Fibroblast of pulmonary artery (primary cell): Measurements from ENCODE around the gene HSBP1.
A peak's percentile ranks its signal among the peaks of the same experiment; 100 is the strongest.

Source experiments
- DNase-seq: peaks from one replicate; pipeline ENCODE4 v3.0.0-alpha.2; 2010; ENCODE audit warnings: low read depth
- H3K4me3 ChIP-seq: replicated peaks from 2 replicates; pipeline ENCODE4 v1.5.1; 2011; ENCODE audit warnings: low read depth, mild to moderate bottlenecking, control low read depth, low read length, moderate library complexity
- CTCF ChIP-seq: IDR thresholded peaks from 2 replicates; pipeline ENCODE4 v1.5.1; 2011; ENCODE audit warnings: mild to moderate bottlenecking, control low read depth, low read length, inconsistent platforms; ENCODE audit errors: missing control alignments

HSBP1 gene

DNA sequence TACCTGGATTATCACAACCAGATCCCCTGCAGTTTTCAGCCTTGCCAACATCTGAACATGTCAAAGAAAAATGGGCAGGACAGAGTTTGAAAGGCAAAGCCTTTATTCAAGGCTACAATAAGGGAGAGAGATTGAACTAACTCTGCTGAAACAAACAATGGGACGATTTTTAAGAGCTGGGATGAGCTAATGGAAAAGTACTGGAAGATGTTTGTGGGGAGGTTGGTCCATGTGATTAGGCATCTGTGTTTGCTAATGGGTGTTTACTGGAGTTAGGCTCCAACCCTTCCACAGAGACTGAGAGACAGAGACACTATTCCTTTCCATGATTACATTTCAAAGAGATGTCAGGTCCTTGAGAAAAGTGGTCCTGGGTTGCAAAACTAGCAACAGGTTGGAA, 35.0 kb upstream of the HSBP1 start:
- TF ChIP-seq CTCF, result no peak
- no peak for DNase-seq
- no peak overlapping the region for H3K4me3 ChIP-seq

- DNase-seq, result no peak
- no peak overlapping the region for H3K4me3 ChIP-seq
- no peak for TF ChIP-seq CTCF
Observed at GRCh38 chr16:83774066-83774465, 33.7 kb upstream of the HSBP1 start.

DNA sequence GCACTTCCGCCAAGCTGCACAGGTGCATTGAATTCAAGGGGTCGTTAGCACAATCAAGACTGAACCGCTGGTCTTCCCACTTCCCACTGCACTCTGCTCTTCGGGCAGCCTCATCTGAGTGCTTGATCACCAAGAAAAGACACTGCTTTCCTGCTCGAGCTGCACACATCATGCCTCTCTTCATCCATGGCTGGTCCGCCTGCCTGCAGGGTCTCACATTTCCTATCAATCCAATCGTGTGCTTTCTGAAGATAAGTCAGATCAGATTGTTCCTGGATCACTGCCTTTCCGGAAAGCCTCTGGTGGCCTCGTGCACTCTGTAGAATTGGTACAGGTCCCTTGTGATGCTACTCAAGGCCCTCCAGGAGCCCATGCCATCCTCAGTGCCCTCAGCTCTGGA, 30.8 kb upstream of the HSBP1 start:
- H3K4me3 ChIP-seq, result no peak overlapping the region
- no peak for DNase-seq
- TF ChIP-seq CTCF, result no peak

DNA sequence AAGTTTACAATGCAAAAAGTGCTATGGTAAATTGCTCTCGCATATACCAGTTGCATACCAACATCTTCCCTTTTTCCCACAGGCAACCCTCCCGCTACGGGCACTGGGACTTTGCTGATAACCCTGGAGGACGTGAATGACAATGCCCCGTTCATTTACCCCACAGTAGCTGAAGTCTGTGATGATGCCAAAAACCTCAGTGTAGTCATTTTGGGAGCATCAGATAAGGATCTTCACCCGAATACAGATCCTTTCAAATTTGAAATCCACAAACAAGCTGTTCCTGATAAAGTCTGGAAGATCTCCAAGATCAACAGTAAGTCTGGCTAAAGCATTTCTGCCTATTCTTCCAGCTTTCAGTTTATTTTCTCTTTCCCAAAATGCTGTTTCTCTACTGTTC, 27.9 kb upstream of the HSBP1 start:
- TF ChIP-seq CTCF, result no peak
- peak; percentile 45 for DNase-seq
- no peak overlapping the region for H3K4me3 ChIP-seq

DNA sequence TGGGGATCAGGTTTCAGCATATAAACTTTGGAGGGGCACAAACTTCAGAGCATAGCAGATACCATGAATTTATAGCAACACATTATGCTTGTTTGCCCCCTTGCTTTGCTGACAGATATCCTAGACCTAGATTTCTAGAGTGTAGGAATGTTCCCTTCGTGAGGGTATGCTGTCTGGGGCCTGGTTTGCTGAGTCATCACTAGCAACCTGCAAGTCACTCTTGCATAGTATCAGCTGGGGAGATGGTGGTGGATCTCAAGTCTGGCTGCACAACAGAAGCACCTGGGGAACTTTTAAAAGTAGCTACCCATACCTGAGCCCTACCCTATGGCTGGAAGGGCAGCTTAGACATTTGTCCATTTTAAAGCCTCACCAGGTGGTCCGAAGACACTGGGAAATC, 22.3 kb upstream of the HSBP1 start:
- DNase-seq, result no peak
- H3K4me3 ChIP-seq, result no peak overlapping the region
- TF ChIP-seq CTCF, result no peak

DNA sequence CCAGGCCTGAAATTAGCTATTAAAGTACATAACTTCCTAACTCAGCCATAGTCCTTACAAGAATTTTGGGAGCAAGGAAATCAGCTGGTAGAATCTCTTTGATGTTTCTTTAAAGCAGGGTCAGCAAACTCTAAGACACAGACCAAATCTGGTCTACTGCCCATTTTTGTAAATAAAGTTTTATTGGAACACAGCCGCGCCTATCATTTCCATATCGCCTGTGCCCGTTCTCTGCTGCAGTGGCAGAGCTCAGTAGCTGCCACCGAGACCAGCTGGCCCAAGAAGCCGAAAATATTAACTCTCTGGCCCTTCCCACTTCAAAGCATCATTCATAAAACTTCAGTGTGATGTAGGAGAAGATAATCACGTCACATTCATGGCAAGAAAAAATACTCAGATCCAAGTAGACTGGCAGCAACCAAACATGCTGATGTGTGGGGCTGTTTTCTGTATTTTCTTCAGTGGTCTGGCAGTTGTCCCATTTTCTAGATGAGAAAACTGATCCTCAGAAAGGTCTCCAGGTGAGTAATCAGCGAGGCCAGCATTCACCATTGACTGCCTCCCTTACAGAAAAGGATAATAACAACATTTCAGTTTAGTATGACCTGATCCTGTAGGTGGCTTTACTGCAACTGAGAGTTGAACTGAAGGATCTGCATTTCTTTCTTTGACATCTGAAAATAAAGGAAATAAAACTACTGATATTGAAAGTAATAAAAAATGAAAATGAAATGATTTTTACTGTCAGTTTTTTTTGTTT, 18.0 kb upstream of the HSBP1 start:
- TF ChIP-seq CTCF, result no peak
- no peak overlapping the region for H3K4me3 ChIP-seq
- DNase-seq, result no peak

- TF ChIP-seq CTCF, result no peak
- H3K4me3 ChIP-seq, result no peak overlapping the region
- DNase-seq, result no peak
Observed at GRCh38 chr16:83791916-83792315, 15.9 kb upstream of the HSBP1 start.
